HG02840 (cell line): ENCODE data around the gene RPL19.
"Not testable (repeated sequence)": the region's sequence is repeated elsewhere in the genome, so short reads cannot be mapped to it uniquely, and the experiment has no call there.

Experiments
- ATAC-seq: cut with Tn5 transposase; IDR thresholded peaks from one replicate; pipeline ENCODE4 v1.9.1; 2021; ENCODE audit warnings: mild to moderate bottlenecking, moderate library complexity, moderate number of reproducible peaks; ENCODE audit not compliant: unreplicated experiment, low FRiP score

Gene RPL19

DNA sequence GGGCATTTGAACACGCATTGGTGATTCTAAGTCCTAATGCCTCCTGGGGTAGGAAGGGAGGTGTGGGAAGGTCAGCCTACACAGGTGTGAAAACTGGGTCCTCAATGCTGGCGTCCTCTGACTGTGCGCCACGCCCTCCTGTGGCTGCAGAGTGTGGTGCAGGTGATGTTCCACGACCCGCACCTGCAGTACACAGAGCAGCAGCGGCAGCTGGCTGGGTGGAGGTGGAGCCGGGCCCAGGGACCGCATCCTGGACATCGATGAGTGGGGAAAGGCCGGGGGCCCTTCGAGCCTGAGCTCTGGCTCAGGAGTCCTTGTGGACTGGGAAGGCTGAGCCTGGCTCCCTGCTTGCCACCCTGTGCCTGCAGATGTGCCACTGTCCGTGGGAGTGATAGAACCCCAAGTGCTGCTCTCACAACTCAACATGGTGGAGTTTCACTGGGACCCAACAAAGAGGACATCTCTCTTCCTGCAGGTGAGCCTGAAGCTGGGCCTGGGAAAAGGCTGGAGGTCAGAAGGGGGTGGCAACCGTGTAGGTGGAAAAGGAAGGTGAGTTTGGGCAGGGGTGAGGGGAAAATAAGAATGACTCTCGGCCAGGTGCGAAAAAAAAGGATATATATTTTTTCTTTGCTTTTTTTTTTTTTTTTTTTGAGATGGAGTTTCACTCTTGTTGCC, 39.7 kb downstream of the RPL19 start:
- no peak for ATAC-seq

DNA sequence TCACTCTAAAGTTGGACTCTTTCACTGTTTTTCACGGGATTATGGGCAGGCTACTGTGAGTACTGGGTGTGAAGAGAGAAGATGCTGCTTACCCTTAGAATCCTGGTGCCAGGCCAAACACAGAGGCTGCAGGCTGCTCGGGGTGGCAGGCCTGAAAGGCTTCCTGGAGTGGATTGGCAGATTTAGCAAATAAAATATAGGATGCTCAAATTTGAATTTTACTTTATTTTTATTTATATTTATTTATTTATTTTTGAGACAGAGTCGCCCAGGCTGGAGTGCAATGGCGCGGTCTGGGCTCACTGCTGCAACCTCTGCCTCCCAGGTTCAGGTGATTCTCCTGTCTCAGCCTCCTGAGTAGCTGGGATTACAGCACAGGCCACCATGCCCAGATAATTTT, 40.5 kb downstream of the RPL19 start:
- ATAC-seq = no peak

DNA sequence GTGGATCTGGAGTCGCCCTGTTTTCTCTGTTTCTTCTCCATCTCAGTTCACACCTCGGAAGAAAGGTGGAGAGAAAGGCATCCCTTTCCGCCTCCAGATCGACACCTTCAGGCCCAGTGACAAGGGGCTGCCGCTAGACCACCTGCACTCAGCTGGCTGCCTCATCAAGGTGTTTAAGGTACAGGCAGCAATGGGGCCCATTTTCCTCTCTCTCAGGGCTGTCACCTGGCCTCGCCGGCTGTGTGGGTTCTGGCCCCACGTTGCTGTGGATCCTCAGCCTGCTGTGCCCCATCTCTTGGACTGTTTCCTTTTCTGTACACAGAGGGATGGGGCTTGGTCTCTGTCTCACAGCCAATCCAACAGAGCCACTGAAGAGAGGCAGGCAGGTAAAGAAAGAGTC, 43.1 kb downstream of the RPL19 start:
- no peak for ATAC-seq

DNA sequence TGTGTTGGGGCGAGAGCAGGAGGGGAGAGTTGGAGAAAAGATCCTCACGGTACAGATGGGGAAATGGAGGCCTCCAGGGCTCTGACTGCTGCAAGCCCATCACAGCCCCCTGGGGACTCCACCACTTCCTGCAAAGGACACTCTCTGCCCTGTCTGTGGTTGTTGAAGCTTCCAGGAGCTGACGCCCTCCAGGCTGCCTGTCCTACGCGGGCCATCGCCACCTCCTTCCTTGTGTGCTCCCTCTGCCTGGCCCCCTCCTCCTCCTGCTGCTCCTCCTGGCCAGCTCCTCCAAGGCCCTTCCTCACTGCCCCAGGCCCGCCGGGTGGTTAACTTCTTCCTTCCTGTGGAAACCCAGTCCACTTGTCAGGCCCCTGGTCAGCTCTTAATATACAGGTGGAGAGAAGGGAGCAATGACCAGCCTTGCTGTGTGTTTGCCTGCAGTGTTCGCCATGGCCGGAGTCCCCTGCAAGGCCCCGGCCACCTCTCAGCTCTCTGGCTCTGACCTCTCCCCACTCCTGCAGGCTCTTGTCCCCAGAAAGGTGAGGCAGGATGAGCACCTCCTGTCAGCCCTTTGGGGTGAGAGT, 44.0 kb downstream of the RPL19 start:
- ATAC-seq = no peak

DNA sequence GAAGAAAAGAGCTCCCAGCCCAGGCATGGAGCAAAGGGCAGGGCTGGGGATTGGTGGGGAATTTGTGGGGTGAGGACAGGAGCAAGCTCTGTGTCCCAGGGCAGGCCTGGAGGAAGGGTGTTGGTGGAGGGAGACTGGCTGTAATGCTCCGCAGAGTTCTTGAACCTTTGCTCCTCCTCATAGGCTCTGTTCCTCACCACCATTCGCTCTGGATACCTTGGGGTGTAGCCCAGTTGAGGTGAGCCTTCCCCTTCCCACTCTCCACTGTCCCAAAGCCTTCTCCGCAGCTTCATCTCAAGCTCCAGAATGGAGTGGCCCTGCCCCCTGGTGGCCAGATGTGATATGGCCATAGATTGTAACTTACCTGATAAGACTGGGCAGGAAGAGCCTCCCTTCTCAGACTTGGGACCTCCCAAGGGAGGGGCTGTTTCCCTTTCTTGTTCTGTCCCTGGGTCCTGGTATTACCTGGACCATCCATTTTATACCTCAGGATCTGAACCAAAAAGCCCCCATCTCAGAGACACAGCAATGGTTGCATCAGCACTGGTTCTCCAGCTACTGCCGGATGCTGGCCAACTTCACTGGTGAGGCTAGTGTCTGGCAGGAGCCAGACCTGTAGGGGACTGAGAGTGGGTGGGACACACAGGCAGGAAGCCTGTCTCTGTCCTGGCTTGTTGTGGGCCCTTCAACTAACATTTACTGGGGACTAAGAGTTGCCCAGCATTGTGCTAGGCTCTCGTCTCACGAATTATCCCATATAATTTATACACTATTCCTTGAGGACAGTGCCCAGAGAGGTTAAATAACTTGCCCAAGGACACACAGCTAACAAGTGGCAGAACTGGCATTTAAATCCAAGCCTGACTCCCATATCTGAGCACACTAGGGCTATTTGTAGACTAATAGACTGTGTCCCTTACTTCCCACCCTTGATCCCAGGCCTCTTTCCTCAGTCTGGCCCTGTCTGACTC, 44.8 kb downstream of the RPL19 start:
- no peak for ATAC-seq

DNA sequence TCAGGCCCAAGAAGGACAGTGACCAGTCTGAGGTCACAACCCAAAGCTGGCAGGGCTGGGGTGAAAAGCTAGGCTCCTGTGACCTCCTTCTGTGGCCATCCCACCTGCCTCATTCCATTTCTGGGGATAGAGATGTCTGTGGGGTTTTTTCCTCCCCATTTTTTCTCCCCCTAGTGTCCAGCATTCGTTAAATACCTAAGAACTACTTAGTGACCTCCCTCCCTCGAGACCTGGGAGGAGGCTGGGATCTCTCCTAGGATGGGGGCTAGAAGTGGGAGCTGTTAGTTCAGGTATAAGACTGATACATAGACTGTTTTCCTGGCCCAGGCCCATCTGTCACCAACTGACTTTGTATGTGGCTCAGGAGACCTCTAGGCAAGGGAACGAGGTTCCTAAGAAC, 46.2 kb downstream of the RPL19 start:
- no peak for ATAC-seq

DNA sequence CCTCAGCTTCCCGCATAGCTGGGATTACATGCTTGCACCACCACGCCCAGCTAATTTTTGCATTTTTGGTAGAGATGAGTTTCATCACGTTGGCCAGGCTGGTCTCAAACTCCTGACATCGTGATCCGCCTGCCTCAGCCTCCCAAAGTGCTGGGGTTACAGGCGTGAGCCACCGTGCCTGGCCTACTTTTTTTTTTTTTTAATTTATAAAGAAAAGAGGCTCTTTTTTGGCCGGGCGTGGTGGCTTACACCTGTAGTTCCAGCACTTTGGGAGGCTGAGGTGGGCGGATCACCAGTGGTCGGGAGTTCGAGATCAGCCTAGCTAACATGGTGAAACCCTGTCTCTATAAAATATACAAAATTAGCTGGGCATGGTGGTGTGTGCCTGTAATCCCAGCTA, 50.0 kb downstream of the RPL19 start:
- ATAC-seq = not testable (repeated sequence)

DNA sequence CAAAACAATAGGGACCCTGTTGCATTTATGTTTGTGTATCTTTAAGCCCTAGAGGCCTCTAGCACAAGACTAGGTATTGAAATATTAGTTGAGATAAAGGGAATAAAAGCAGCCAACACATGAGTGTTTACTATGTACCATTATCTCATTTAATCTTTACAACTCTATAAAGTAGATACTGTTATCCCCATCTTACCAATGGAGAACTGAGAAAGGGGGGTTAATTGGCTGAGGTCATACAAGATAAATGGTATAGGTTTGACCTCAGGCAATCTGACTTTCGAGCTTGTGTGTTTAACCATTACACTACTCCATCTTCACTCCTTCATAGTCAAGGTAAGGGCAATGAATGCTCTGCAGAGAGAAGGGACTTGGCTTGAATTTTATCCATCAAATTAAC, 51.9 kb downstream of the RPL19 start:
- ATAC-seq = no peak

DNA sequence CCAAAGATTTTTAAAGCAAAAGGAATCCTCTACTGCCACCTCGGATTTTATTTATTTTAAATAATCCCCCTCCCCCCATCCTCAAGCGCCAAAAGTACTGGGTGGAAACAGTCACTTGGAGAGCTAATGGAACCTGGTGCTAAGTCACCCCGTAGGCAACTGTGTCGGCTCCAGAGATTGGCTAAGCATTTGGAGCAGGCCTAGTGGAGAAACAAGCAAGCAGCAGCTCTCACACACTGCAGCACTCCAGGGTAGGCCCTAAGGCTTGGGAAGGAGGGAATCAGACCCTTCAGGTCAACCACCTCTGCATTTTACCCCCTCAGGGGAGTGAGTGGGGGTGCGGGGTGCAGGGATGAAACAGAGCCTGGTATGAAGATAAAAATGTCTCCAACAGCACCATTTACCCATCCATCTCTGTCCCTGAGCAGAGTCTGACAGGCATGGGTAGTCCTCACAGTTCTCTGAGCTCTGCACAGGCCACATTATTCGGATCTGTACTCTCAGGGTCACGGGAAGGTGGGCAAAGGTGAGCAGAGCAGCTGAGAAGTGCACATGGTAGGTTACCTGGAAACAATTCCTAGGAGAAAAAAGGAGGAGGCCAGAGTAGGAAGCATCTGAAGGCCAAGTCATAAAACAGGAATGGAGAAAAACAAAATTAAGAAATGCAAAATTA, 52.8 kb downstream of the RPL19 start:
- no peak for ATAC-seq
